KMS-11 (cell line): Measurements from ENCODE around the gene OR5L1.

Experiments
- H2AFZ ChIP-seq: fragments of 200-600 bp; sonication (generic); 2 replicates; pipeline ENCODE4 v1.6.1; 2016; ENCODE audit warnings: antibody characterized with exemption, mixed run types, low read depth
- H3K27ac ChIP-seq: fragments of 200-600 bp; sonication (generic); 2 replicates; pipeline ENCODE4 v1.6.1; 2016; ENCODE audit warnings: mild to moderate bottlenecking, mixed run types
- H3K27me3 ChIP-seq: fragments of 200-600 bp; sonication (generic); 2 replicates; pipeline ENCODE4 v1.6.1; 2017; ENCODE audit warnings: mild to moderate bottlenecking, low read depth, mixed run types, moderate library complexity; ENCODE audit not compliant: insufficient read depth
- H3K36me3 ChIP-seq: fragments of 200-600 bp; sonication (generic); 2 replicates; pipeline ENCODE4 v1.6.1; 2017; ENCODE audit warnings: mild to moderate bottlenecking, mixed run types; ENCODE audit not compliant: insufficient read depth
- H3K4me1 ChIP-seq: fragments of 200-600 bp; sonication (generic); 2 replicates; pipeline ENCODE4 v1.6.1; 2016; ENCODE audit warnings: mild to moderate bottlenecking, low read depth, mixed run types; ENCODE audit not compliant: poor library complexity, severe bottlenecking
- H3K4me2 ChIP-seq: fragments of 200-600 bp; sonication (generic); 2 replicates; pipeline ENCODE4 v1.7.0; 2016; ENCODE audit warnings: mild to moderate bottlenecking, mixed run types
- H3K4me3 ChIP-seq: fragments of 200-600 bp; sonication (generic); IDR thresholded peaks from 2 replicates; pipeline ENCODE4 v1.6.1; 2017; ENCODE audit warnings: low read depth, low read length, mixed read lengths; ENCODE audit not compliant: insufficient read depth
- H3K79me2 ChIP-seq: fragments of 200-600 bp; sonication (generic); 2 replicates; pipeline ENCODE4 v1.6.1; 2016; ENCODE audit warnings: low read depth, mixed run types; ENCODE audit not compliant: insufficient read depth
- H3K9ac ChIP-seq: fragments of 200-600 bp; sonication (generic); 2 replicates; pipeline ENCODE4 v1.6.1; 2016; ENCODE audit warnings: mild to moderate bottlenecking, mixed run types
- H4K20me1 ChIP-seq: fragments of 200-600 bp; sonication (generic); 2 replicates; pipeline ENCODE4 v1.6.1; 2016; ENCODE audit warnings: mild to moderate bottlenecking, mixed run types; ENCODE audit not compliant: insufficient read depth
- TF ChIP-seq, protein P1 (sequence below): fragments of 200-600 bp; sonication (generic); conservative IDR thresholded peaks from 2 replicates; pipeline ENCODE4 v1.6.1; 2017; ENCODE audit warnings: low read depth, mild to moderate bottlenecking, antibody characterized with exemption, low read length, moderate library complexity, mixed read lengths

OR5L1 gene

DNA sequence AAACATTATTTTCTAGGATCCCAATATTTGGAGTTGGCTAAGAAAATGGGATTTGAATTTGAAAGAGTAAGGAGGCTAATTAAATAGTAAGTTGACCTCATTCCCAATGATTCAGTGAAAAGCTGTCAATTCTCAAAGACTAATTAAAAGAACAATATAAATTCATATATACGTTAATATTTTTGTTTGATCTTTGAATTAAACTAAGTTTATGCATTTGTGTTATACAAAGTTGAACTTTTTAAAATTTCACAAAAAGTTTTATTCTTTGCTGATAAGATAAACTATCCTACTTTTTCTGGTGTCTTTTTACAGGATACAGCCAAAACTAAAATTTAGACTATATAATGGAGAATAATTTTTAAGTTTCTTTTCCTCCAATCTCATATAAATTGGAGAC lies at the start of gene OR5L1:
Gene OR5L1 (plus strand): TSS at position 301 of the 400 bp plus-strand sequence. CDS start 100 bp downstream, outside the sequence.
- no peaks in the 10 kb centered on the region for H3K79me2 ChIP-seq
- no peak within 1 kb of the TSS for H3K9ac ChIP-seq
- no peak within 1 kb of the TSS for H3K4me2 ChIP-seq
- H3K36me3 ChIP-seq: no peaks in the 10 kb centered on the region
- H3K4me3 ChIP-seq: no peak within 1 kb of the TSS
- H3K27me3 ChIP-seq: no peaks in the 10 kb centered on the region
- TF ChIP-seq, protein P1, sequence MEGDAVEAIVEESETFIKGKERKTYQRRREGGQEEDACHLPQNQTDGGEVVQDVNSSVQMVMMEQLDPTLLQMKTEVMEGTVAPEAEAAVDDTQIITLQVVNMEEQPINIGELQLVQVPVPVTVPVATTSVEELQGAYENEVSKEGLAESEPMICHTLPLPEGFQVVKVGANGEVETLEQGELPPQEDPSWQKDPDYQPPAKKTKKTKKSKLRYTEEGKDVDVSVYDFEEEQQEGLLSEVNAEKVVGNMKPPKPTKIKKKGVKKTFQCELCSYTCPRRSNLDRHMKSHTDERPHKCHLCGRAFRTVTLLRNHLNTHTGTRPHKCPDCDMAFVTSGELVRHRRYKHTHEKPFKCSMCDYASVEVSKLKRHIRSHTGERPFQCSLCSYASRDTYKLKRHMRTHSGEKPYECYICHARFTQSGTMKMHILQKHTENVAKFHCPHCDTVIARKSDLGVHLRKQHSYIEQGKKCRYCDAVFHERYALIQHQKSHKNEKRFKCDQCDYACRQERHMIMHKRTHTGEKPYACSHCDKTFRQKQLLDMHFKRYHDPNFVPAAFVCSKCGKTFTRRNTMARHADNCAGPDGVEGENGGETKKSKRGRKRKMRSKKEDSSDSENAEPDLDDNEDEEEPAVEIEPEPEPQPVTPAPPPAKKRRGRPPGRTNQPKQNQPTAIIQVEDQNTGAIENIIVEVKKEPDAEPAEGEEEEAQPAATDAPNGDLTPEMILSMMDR: no peak
- no peaks in the 10 kb centered on the region for H3K4me1 ChIP-seq
- no peak within 1 kb of the TSS for H3K27ac ChIP-seq
- no peaks in the 10 kb centered on the region for H4K20me1 ChIP-seq
- no peak within 1 kb of the TSS for H2AFZ ChIP-seq

DNA sequence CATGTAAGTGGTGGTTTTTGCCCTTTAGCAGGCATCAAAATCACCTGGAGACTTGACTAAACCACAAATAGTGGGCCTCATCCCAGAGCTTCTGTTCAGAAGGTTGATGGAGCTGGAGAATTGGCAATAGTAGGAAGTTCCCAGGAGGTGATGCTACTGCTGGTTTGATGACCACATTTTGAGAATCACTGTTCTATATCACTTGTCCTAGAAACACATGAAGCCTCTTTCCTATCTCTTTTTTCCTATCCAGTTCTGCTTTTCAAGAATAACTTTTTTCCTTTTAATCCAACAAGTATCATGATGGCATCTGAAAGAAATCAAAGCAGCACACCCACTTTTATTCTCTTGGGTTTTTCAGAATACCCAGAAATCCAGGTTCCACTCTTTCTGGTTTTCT lies 38.0 kb upstream of the OR5L1 start, which contains the start of gene OR5D13:
Gene OR5D13 (plus strand): TSS at position 301 of the 400 bp plus-strand sequence. CDS start 0 bp downstream, at position 301.
- Histone ChIP-seq H3K4me3 (no peak within 1 kb of the TSS), H3K27me3 (no peaks in the 10 kb centered on the region), H3K79me2 (no peaks in the 10 kb centered on the region), H3K27ac (no peak within 1 kb of the TSS), H2AFZ (no peak within 1 kb of the TSS), H3K4me2 (no peak within 1 kb of the TSS), H3K9ac (no peak within 1 kb of the TSS), H3K36me3 (no peaks in the 10 kb centered on the region), H4K20me1 (no peaks in the 10 kb centered on the region), H3K4me1 (peaks cover 15% of the 10 kb centered on the region)
- TF ChIP-seq, protein P1: no peak

DNA sequence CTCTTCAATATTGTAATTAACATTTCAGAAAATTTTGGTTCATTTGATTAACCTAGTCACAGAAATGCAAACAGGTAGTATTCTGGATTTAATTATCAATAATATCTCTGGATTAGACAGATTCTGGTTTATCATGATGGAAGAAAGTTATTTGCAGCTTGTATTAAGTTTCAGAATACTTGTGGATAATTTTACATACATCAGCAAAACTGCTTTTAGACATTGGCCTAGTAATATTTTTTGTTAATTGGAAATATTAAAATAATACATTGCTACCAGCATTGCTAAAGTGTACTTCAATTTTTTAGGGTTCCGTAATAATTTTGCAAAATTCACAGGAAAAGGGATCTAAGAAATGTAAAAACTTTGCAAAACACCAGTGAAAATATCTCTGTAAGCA lies 19.6 kb upstream of the OR5L1 start:
- no peak overlapping the region for H3K9ac ChIP-seq
- H3K4me1 ChIP-seq: no peaks in the 10 kb centered on the region
- H4K20me1 ChIP-seq: no peaks in the 10 kb centered on the region
- no peak overlapping the region for H3K4me2 ChIP-seq
- H3K36me3 ChIP-seq: no peaks in the 10 kb centered on the region
- H2AFZ ChIP-seq: no peak overlapping the region
- TF ChIP-seq, protein P1: no peak
- H3K27me3 ChIP-seq: no peaks in the 10 kb centered on the region
- no peaks in the 10 kb centered on the region for H3K79me2 ChIP-seq
- no peak overlapping the region for H3K4me3 ChIP-seq
- no peak overlapping the region for H3K27ac ChIP-seq

DNA sequence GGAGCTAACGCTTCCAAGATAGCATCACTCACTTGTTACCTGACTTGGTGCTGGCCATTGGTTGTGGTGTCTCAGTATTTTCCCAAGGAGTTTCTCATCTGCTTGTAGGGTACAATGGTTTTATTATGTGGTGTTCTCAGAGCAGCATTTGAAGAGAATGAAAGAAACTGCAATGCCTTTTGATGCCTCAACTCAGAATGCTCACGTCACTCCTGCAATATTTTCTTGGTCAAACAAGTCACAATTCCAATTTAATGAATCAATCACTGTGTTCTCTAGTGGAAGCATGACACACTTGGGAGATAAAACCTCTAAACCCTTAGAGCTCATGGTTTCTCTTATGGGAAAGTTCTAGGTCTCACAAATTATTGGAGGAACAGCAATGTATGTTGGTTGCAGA lies 17.8 kb upstream of the OR5L1 start:
- Histone ChIP-seq H3K27me3 (no peaks in the 10 kb centered on the region), H4K20me1 (no peaks in the 10 kb centered on the region), H3K79me2 (no peaks in the 10 kb centered on the region), H3K4me2 (no peak overlapping the region), H3K4me1 (no peaks in the 10 kb centered on the region), H3K4me3 (no peak overlapping the region), H3K9ac (no peak overlapping the region), H3K27ac (no peak overlapping the region), H3K36me3 (no peaks in the 10 kb centered on the region), H2AFZ (no peak overlapping the region)
- TF ChIP-seq, protein P1: no peak

DNA sequence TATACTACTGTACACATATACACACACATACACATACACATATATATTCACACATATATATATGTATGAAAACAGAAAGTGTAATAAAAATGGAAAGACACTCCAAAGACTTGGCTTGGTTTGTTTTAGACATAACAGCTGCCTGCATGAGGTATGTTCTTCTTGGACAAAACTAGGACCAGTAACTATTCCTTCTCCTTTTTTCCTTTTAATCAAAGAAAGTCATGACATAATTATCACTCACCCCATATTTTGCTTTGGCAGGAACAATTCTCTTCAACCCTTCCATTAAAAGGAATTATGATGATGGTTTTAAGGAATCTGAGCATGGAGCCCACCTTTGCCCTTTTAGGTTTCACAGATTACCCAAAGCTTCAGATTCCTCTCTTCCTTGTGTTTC lies 15.9 kb upstream of the OR5L1 start, which contains the start of gene OR5D14:
Gene OR5D14 (plus strand): TSS at position 301 of the 400 bp plus-strand sequence. CDS start 0 bp downstream, at position 301.
- Histone ChIP-seq H2AFZ (no peak within 1 kb of the TSS), H3K4me3 (no peak within 1 kb of the TSS), H3K4me1 (no peaks in the 10 kb centered on the region), H3K27ac (no peak within 1 kb of the TSS), H3K9ac (no peak within 1 kb of the TSS), H3K27me3 (no peaks in the 10 kb centered on the region), H3K4me2 (no peak within 1 kb of the TSS), H3K79me2 (no peaks in the 10 kb centered on the region), H3K36me3 (no peaks in the 10 kb centered on the region), H4K20me1 (no peaks in the 10 kb centered on the region)
- TF ChIP-seq, protein P1: no peak
